CD8-positive, alpha-beta memory T cell (primary cell): ENCODE measurements around the gene CCDC102B. TPM values are rescaled to one million over a fixed set of nuclear protein-coding genes. Genes with fewer than 3 reads are reported as not detected.

ENCODE experiments used
- CTCF ChIA-PET: fragments of 350-600 bp; sonication (Branson Sonifier 250); formaldehyde crosslinking; loops from one replicate; lab custom pipeline; 2021; ENCODE audit warnings: antibody characterized with exemption; lab: Charles Lee
- POLR2A ChIA-PET: fragments of 350-600 bp; sonication (Branson Sonifier 250); formaldehyde crosslinking; loops from one replicate; lab custom pipeline; 2021; ENCODE audit warnings: antibody characterized with exemption; lab: Charles Lee
- DNase-seq, 5 donors: peaks; one replicate each; pipeline versions ENCODE4 v3.0.0 to v3.0.0-alpha.2; 2020 to 2022; ENCODE audit warnings: mixed read lengths in 1 of 5
- H3K27ac ChIP-seq: one replicate; pipeline ENCODE4 v1.7.0; 2013; ENCODE audit warnings: low read depth, mild to moderate bottlenecking, low read length, moderate library complexity
- H3K27me3 ChIP-seq: 2 replicates; pipeline ENCODE4 v1.7.0; 2013; ENCODE audit warnings: low read length, mild to moderate bottlenecking; ENCODE audit not compliant: insufficient read depth, poor library complexity, severe bottlenecking
- H3K36me3 ChIP-seq: 2 replicates; pipeline ENCODE4 v1.7.0; 2013; ENCODE audit warnings: mild to moderate bottlenecking, low read length, moderate library complexity; ENCODE audit not compliant: insufficient read depth
- H3K4me1 ChIP-seq: 2 replicates; pipeline ENCODE4 v1.7.0; 2013; ENCODE audit warnings: mild to moderate bottlenecking, low read length, moderate library complexity; ENCODE audit not compliant: insufficient read depth
- H3K4me3 ChIP-seq: 2 replicates; pipeline ENCODE4 v1.7.0; 2013; ENCODE audit warnings: mild to moderate bottlenecking, low read length
- H3K9me3 ChIP-seq: 2 replicates; pipeline ENCODE4 v1.7.0; 2013; ENCODE audit warnings: mild to moderate bottlenecking, low read length
- H3K27ac Mint-ChIP-seq, 8 donors: one replicate each; pipeline ENCODE4 v1.8.0; 2020 to 2021; ENCODE audit warnings: mixed read lengths in 8 of 8, mild to moderate bottlenecking in 6 of 8, inconsistent platforms in 3 of 8, moderate library complexity in 3 of 8
- H3K27me3 Mint-ChIP-seq, 2 donors: one replicate each; pipeline ENCODE4 v1.8.0; 2020 to 2021; ENCODE audit warnings: mixed read lengths in 2 of 2, mild to moderate bottlenecking in 1 of 2, moderate library complexity in 1 of 2
- H3K36me3 Mint-ChIP-seq, 3 donors: one replicate each; pipeline ENCODE4 v1.8.0; 2020 to 2021; ENCODE audit warnings: mixed read lengths in 3 of 3, inconsistent platforms in 1 of 3, mild to moderate bottlenecking in 1 of 3
- H3K4me1 Mint-ChIP-seq, 3 donors: one replicate each; pipeline ENCODE4 v1.8.0; 2020 to 2021; ENCODE audit warnings: mixed read lengths in 3 of 3, inconsistent platforms in 1 of 3, mild to moderate bottlenecking in 1 of 3
- H3K4me3 Mint-ChIP-seq, 7 donors: one replicate each; pipeline ENCODE4 v1.8.0; 2020 to 2021; ENCODE audit warnings: mixed read lengths in 7 of 7, mild to moderate bottlenecking in 6 of 7, moderate library complexity in 4 of 7, inconsistent platforms in 2 of 7
- H3K9me3 Mint-ChIP-seq, 5 donors: one replicate each; pipeline ENCODE4 v1.8.0; 2020 to 2022; ENCODE audit warnings: mixed read lengths in 5 of 5, mild to moderate bottlenecking in 3 of 5, moderate library complexity in 2 of 5, inconsistent platforms in 1 of 5
- polyA plus RNA-seq: library from polyadenylated mRNA; unstranded; fragments of 300-500 nt; fragmentation: Illumina TruSeq; gene quantifications from one replicate; pipeline ENCODE4 v1.2.3, GENCODE V29; 2021
- total RNA-seq, 2 experiments: library from RNA; stranded (reverse); gene quantifications; one replicate each; pipeline ENCODE4 v1.2.3, GENCODE V29; 2021

Gene CCDC102B
- total and polyA plus RNA-seq, 3 experiments from 2014 or later: 0.75 to 4.7 (median 1.1) TPM

DNA sequence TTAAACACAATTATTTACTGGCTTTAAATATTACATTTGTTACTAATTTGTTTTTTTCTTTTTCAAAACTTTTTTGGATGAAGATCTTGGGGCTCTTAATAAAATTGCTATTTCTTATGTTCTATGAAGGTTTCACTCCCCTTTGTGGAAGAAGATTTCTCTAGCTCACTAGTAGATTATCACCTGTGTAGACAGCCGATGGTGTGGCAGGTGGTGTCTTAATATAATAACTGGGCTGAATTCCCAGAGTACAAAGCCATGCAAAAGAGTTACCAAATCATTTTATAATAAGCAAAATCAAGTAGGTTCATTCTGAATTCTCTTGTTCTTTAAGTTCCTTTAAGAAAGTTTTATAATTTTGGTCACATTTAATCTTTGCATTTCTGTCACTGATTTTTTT is 233.7 kb downstream of the CCDC102B start:
- H3K4me3 Mint-ChIP-seq: no peak overlapping the region
- POLR2A ChIA-PET: no interaction called here
- peak overlapping the region in 1 of 8 donors; percentile 41 for H3K27ac Mint-ChIP-seq
- no peaks in the 10 kb centered on the region for H3K4me1 Mint-ChIP-seq
- Histone ChIP-seq H3K36me3 (no peaks in the 10 kb centered on the region), H3K4me3 (no peak overlapping the region), H3K9me3 (no peaks in the 10 kb centered on the region), H3K27ac (no peak overlapping the region), H3K4me1 (no peaks in the 10 kb centered on the region), H3K27me3 (no peaks in the 10 kb centered on the region)
- no peak for DNase-seq
- H3K27me3 Mint-ChIP-seq: no peaks in the 10 kb centered on the region
- CTCF ChIA-PET: no interaction called here
- H3K9me3 Mint-ChIP-seq: no peaks in the 10 kb centered on the region
- no peaks in the 10 kb centered on the region for H3K36me3 Mint-ChIP-seq

- no peaks in the 10 kb centered on the region for H3K9me3 Mint-ChIP-seq
- DNase-seq: no peak
- H3K4me3 ChIP-seq: no peak overlapping the region
- H3K36me3 Mint-ChIP-seq: no peaks in the 10 kb centered on the region
- ChIA-PET CTCF (no interaction called here), POLR2A (no interaction called here)
- H3K27me3 Mint-ChIP-seq: no peaks in the 10 kb centered on the region
- H3K4me3 Mint-ChIP-seq: no peak overlapping the region
- no peaks in the 10 kb centered on the region for H3K4me1 Mint-ChIP-seq
- H3K36me3 ChIP-seq: no peaks in the 10 kb centered on the region
- no peaks in the 10 kb centered on the region for H3K9me3 ChIP-seq
- no peak overlapping the region for H3K27ac ChIP-seq
- H3K27me3 ChIP-seq: no peaks in the 10 kb centered on the region
- peak overlapping the region in 1 of 8 donors; percentile 41 for H3K27ac Mint-ChIP-seq
- H3K4me1 ChIP-seq: no peaks in the 10 kb centered on the region
These were observed 234.1 kb downstream of the CCDC102B start for GRCh38 chr18:69032009-69032408.

GRCh38 chr18:69035756-69036155 is 237.9 kb downstream of the CCDC102B start:
- Histone ChIP-seq H3K36me3 (no peaks in the 10 kb centered on the region), H3K4me1 (no peaks in the 10 kb centered on the region), H3K27me3 (no peaks in the 10 kb centered on the region), H3K27ac (no peak overlapping the region), H3K4me3 (no peak overlapping the region), H3K9me3 (no peaks in the 10 kb centered on the region)
- H3K27me3 Mint-ChIP-seq: peaks cover 0 to under 1% of the 10 kb centered on the region in 2 donors
- ChIA-PET CTCF (no interaction called here), POLR2A (no interaction called here)
- no peaks in the 10 kb centered on the region for H3K4me1 Mint-ChIP-seq
- no peak overlapping the region for H3K4me3 Mint-ChIP-seq
- H3K27ac Mint-ChIP-seq: no peak overlapping the region
- DNase-seq: no peak
- H3K9me3 Mint-ChIP-seq: no peaks in the 10 kb centered on the region
- H3K36me3 Mint-ChIP-seq: no peaks in the 10 kb centered on the region

DNA sequence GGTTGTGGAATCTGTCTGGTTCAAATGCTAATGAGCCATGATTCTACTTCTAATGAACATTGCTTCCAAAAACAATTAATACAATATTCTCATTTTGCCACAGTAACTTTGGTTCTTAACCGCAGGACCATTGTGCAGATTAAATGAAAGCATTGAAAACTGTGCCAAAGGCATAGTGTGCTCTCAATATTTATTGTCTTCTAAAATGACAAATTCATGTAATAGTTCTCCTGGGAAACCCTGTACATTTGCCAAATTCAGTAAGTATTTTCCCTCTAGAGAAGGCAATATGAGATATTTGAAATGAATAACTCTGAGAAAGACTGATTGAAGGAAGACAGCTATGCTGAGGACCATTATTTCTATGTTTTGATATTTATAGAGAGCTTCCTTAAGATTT is 246.3 kb downstream of the CCDC102B start:
- Histone ChIP-seq H3K4me1 (no peaks in the 10 kb centered on the region), H3K27ac (no peak overlapping the region), H3K36me3 (no peaks in the 10 kb centered on the region), H3K4me3 (no peak overlapping the region), H3K9me3 (no peaks in the 10 kb centered on the region), H3K27me3 (no peaks in the 10 kb centered on the region)
- Mint-ChIP-seq H3K27ac (no peak overlapping the region), H3K9me3 (no peaks in the 10 kb centered on the region), H3K27me3 (peaks cover 0 to 1% of the 10 kb centered on the region in 2 donors), H3K36me3 (no peaks in the 10 kb centered on the region), H3K4me3 (no peak overlapping the region), H3K4me1 (no peaks in the 10 kb centered on the region)
- ChIA-PET CTCF (no interaction called here), POLR2A (no interaction called here)
- no peak for DNase-seq

GRCh38 chr18:69064063-69064462 is 266.2 kb downstream of the CCDC102B start:
- Histone ChIP-seq H3K36me3 (no peaks in the 10 kb centered on the region), H3K9me3 (no peaks in the 10 kb centered on the region), H3K27me3 (no peaks in the 10 kb centered on the region), H3K4me1 (no peaks in the 10 kb centered on the region), H3K27ac (no peak overlapping the region), H3K4me3 (no peak overlapping the region)
- Mint-ChIP-seq H3K36me3 (no peaks in the 10 kb centered on the region), H3K4me1 (no peaks in the 10 kb centered on the region), H3K27ac (no peak overlapping the region), H3K9me3 (no peaks in the 10 kb centered on the region), H3K4me3 (no peak overlapping the region), H3K27me3 (no peaks in the 10 kb centered on the region)
- no peak for DNase-seq
- ChIA-PET POLR2A (no interaction called here), CTCF (no interaction called here)

DNA sequence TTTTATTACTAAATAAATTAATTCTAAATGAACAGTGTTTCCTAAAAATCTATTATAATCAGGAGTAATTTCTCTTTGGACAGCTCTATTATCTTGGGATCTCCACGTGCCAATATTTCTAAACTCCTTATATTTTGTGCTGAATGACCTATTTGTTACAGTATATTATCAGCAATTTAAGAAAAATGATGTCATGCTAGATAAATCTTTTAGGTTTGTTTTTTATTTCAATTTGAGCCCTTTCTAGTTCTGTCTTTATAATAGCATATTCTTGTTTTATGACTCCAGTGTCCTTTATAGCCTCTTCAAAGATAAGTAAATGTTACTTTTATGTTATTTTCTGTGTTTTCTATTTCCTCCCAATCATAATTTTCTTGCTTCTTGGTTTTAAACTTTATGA is 269.2 kb downstream of the CCDC102B start:
- no peak overlapping the region for H3K4me3 Mint-ChIP-seq
- ChIA-PET CTCF (no interaction called here), POLR2A (no interaction called here)

DNA sequence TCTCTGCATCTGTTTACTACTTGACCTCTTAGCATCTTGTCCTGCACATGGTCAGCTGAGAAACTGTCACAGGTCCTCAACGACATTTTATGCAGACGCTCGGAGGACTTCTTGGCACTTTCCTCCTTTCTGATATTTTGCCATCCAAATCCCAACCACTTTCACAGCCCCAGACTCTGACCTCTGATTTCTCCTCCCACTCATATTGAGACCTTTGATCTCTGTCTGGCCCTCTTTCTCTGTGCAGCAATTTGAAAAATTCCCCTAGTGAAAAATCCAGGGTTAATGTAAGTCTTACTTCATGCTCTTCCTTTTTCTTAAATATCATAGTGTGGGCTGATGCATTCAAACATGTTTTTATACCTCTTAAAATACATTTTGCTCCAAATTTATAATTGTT is 273.8 kb downstream of the CCDC102B start:
- Mint-ChIP-seq H3K27me3 (no peaks in the 10 kb centered on the region), H3K36me3 (no peaks in the 10 kb centered on the region), H3K4me3 (no peak overlapping the region), H3K4me1 (no peaks in the 10 kb centered on the region), H3K27ac (no peak overlapping the region), H3K9me3 (peaks cover 0 to 2% (median 0%) of the 10 kb centered on the region in 5 donors)
- no peaks in the 10 kb centered on the region for H3K36me3 ChIP-seq
- H3K27me3 ChIP-seq: no peaks in the 10 kb centered on the region
- no peak for DNase-seq
- no peak overlapping the region for H3K27ac ChIP-seq
- no peaks in the 10 kb centered on the region for H3K9me3 ChIP-seq
- no peaks in the 10 kb centered on the region for H3K4me1 ChIP-seq
- ChIA-PET CTCF (no interaction called here), POLR2A (no interaction called here)
- H3K4me3 ChIP-seq: no peak overlapping the region

More for the DNA sequence above, 269.2 kb downstream of the CCDC102B start:
- Mint-ChIP-seq H3K27ac (no peak overlapping the region), H3K9me3 (no peaks in the 10 kb centered on the region), H3K36me3 (no peaks in the 10 kb centered on the region), H3K4me1 (no peaks in the 10 kb centered on the region), H3K27me3 (no peaks in the 10 kb centered on the region)
- H3K4me3 ChIP-seq: no peak overlapping the region
- no peak for DNase-seq
- H3K27ac ChIP-seq: no peak overlapping the region
- no peaks in the 10 kb centered on the region for H3K36me3 ChIP-seq
- no peaks in the 10 kb centered on the region for H3K4me1 ChIP-seq
- no peaks in the 10 kb centered on the region for H3K9me3 ChIP-seq
- no peaks in the 10 kb centered on the region for H3K27me3 ChIP-seq

DNA sequence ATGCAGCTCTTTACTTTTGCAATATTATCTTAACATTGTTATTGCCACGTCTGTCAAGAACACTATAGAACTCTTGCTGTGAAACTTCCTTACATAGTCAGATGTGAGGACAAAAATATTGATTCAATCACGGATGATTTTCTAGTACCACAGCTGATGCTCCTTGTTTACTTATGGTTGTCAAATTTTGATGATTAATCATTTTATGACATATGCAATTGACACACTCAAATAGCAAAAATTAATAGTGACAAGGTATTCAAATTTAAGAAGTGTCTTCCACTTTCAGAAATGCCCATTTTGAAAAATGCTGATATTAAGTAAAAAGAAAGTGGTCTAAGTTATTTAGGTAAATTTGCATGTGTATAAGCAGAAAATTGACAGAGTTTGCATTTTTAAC is 284.0 kb downstream of the CCDC102B start:
- DNase-seq: no peak
- Mint-ChIP-seq H3K9me3 (peaks cover 0 to 4% (median 0%) of the 10 kb centered on the region in 5 donors), H3K4me3 (no peak overlapping the region), H3K36me3 (no peaks in the 10 kb centered on the region), H3K27ac (no peak overlapping the region), H3K4me1 (no peaks in the 10 kb centered on the region), H3K27me3 (no peaks in the 10 kb centered on the region)
- CTCF ChIA-PET: no interaction called here
- no peak overlapping the region for H3K4me3 ChIP-seq
- H3K27me3 ChIP-seq: no peaks in the 10 kb centered on the region
- H3K27ac ChIP-seq: no peak overlapping the region
- POLR2A ChIA-PET: no interaction called here
- no peaks in the 10 kb centered on the region for H3K4me1 ChIP-seq
- no peaks in the 10 kb centered on the region for H3K9me3 ChIP-seq
- H3K36me3 ChIP-seq: no peaks in the 10 kb centered on the region

DNA sequence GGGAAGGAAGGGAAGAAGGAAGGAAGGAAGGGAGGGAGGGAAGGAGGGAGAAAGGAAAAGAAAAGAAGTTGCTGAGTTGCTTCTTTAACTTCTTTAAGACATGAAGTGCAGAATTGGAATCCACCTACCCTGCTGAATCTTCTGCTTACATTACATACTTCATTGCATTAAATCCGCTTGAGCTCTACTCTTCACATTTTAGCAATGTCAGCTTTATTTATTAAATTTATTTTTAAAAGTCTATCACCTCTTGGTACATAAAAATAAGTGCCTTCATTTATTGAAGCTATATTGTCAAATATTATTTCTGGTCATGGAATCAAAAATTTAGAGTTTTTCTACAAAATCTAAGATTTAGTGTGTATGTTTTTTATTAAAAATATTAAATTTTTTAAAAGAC is 284.6 kb downstream of the CCDC102B start:
- Mint-ChIP-seq H3K9me3 (peaks cover 0 to 2% (median 0%) of the 10 kb centered on the region in 5 donors), H3K27me3 (no peaks in the 10 kb centered on the region), H3K27ac (no peak overlapping the region), H3K36me3 (no peaks in the 10 kb centered on the region), H3K4me1 (no peaks in the 10 kb centered on the region), H3K4me3 (no peak overlapping the region)
- Histone ChIP-seq H3K4me1 (no peaks in the 10 kb centered on the region), H3K4me3 (no peak overlapping the region), H3K9me3 (no peaks in the 10 kb centered on the region), H3K36me3 (no peaks in the 10 kb centered on the region), H3K27ac (no peak overlapping the region), H3K27me3 (no peaks in the 10 kb centered on the region)
- no peak for DNase-seq
- CTCF ChIA-PET: no interaction called here
- POLR2A ChIA-PET: no interaction called here
